Sigmoid colon (tissue), 7 donors: Measurements from ENCODE around the gene KCNIP4. TPM values are rescaled to one million over a fixed set of nuclear protein-coding genes. Genes with fewer than 3 reads are reported as not detected.

Experiments
- DNase-seq: peaks from one replicate; pipeline ENCODE4 v3.0.0-alpha.2; 2019
- H3K27ac ChIP-seq, 4 donors: fragments of 200-600 bp; sonication (generic); one replicate each; pipeline ENCODE4 v1.5.1; 2016 to 2019; ENCODE audit warnings: mild to moderate bottlenecking in 1 of 4
- H3K27me3 ChIP-seq, 3 donors: fragments of 200-600 bp; sonication (generic); one replicate each; pipeline ENCODE4 v1.5.1; 2019; ENCODE audit warnings: mild to moderate bottlenecking in 1 of 3
- H3K36me3 ChIP-seq, 4 donors: fragments of 200-600 bp; sonication (generic); one replicate each; pipeline ENCODE4 v1.5.1; 2016 to 2019
- H3K4me1 ChIP-seq, 4 donors: fragments of 200-600 bp; sonication (generic); one replicate each; pipeline ENCODE4 v1.5.1; 2017 to 2019
- H3K4me3 ChIP-seq, 4 donors: fragments of 200-600 bp; sonication (generic); one replicate each; pipeline ENCODE4 v1.5.1; 2017 to 2019; ENCODE audit warnings: mild to moderate bottlenecking in 2 of 4, moderate library complexity in 1 of 4
- H3K9me3 ChIP-seq, 4 donors: fragments of 200-600 bp in 3 of 4; sonication (generic) in 3 of 4; one replicate each; pipeline versions ENCODE4 v1.5.1 to v1.6.1; 2013 to 2019
- EP300 ChIP-seq, 4 donors: sonication (generic); formaldehyde crosslinking; IDR thresholded peaks; one replicate each; pipeline ENCODE4 v1.6.1; 2017; ENCODE audit warnings: antibody characterized with exemption in 4 of 4
- POLR2A ChIP-seq, 2 donors: fragments of 450-650 bp; IDR thresholded peaks; one replicate each; pipeline ENCODE4 v1.6.1; 2016; ENCODE audit warnings: antibody characterized with exemption in 2 of 2, mild to moderate bottlenecking in 2 of 2, moderate library complexity in 2 of 2
- POLR2AphosphoS5 ChIP-seq, 4 donors: sonication (generic); formaldehyde crosslinking; IDR thresholded peaks; one replicate each; pipeline ENCODE4 v1.6.1; 2017; ENCODE audit warnings: antibody characterized with exemption in 4 of 4
- WGBS, 2 donors: extraction: QIAGEN DNeasy Blood & Tissue Kit; methylation state at CpG; one replicate each; pipeline ENCODE4 v1.1.7; 2013; 5-methylcytosine and 5-hydroxymethylcytosine counted together
- intact Hi-C: fragments of 100-400 bp; cut with DNase I; formaldehyde crosslinking; loops from one replicate; pipeline ENCODE4 v1.15.1; 2023
- polyA plus RNA-seq, 3 donors: library from polyadenylated mRNA; stranded (reverse); fragments of 200-250 nt; gene quantifications; one replicate each; pipeline ENCODE4 v1.2.3, GENCODE V29; 2013
- total RNA-seq, 4 donors: library from RNA; depleted of rRNA; stranded (reverse); fragments of >200 nt; gene quantifications; one replicate each; pipeline ENCODE4 v1.1.0, GENCODE V29; 2016
- TF ChIP-seq, protein P1 (sequence below), 4 experiments: fragments of 450-650 bp in 3 of 4; fragments of 200-600 bp in 1 of 4; IDR thresholded peaks; one replicate each; pipeline ENCODE4 v1.5.1; 2016 to 2019; ENCODE audit warnings: antibody characterized with exemption in 4 of 4, mild to moderate bottlenecking in 3 of 4, moderate library complexity in 2 of 4
- donor health status: healthy with polysubstance abuse.
- donor health status: Bipolar disorder and iron deficiency.
- donor health status: healthy.

Gene KCNIP4
- total and polyA plus RNA-seq, 7 donors: 0.60 to 28.5 (median 14.0) TPM; not detected in 1

DNA sequence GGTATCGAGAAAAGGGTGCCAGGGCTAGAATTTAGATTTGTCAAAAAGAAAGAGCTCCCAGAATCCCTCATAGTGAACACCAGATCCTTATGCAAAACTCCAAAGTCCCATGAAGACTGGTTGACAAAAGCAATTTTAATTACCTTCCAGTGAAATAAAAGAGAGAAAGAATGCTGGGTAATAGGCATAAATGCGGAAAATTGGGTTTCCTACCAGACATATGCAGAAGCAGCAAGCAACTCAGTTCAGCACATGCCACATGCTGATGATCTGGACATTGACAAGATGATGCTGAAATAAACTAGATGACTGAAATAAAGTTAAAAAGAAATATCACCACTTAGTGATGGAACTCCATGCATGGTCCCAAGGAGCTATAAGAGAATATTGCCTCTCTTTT lies 83.9 kb downstream of the KCNIP4 start:
- Histone ChIP-seq H3K27me3 (no peaks in the 10 kb centered on the region), H3K36me3 (no peaks in the 10 kb centered on the region), H3K4me1 (no peaks in the 10 kb centered on the region), H3K4me3 (no peak overlapping the region), H3K9me3 (no peaks in the 10 kb centered on the region), H3K27ac (no peak overlapping the region)
- DNase-seq: no peak
- 90 to 96% methylated on average over 2 of the region's 2 CpGs for WGBS, 2 donors
- intact Hi-C loops: no loop called here
- TF ChIP-seq POLR2A (IDR thresholded peaks at IDR 0.05) (no peak), EP300 (IDR thresholded peaks at IDR 0.05) (no peak), POLR2AphosphoS5 (IDR thresholded peaks at IDR 0.05) (no peak)
- TF ChIP-seq, protein P1, sequence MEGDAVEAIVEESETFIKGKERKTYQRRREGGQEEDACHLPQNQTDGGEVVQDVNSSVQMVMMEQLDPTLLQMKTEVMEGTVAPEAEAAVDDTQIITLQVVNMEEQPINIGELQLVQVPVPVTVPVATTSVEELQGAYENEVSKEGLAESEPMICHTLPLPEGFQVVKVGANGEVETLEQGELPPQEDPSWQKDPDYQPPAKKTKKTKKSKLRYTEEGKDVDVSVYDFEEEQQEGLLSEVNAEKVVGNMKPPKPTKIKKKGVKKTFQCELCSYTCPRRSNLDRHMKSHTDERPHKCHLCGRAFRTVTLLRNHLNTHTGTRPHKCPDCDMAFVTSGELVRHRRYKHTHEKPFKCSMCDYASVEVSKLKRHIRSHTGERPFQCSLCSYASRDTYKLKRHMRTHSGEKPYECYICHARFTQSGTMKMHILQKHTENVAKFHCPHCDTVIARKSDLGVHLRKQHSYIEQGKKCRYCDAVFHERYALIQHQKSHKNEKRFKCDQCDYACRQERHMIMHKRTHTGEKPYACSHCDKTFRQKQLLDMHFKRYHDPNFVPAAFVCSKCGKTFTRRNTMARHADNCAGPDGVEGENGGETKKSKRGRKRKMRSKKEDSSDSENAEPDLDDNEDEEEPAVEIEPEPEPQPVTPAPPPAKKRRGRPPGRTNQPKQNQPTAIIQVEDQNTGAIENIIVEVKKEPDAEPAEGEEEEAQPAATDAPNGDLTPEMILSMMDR (IDR thresholded peaks at IDR 0.05): no peak

DNA sequence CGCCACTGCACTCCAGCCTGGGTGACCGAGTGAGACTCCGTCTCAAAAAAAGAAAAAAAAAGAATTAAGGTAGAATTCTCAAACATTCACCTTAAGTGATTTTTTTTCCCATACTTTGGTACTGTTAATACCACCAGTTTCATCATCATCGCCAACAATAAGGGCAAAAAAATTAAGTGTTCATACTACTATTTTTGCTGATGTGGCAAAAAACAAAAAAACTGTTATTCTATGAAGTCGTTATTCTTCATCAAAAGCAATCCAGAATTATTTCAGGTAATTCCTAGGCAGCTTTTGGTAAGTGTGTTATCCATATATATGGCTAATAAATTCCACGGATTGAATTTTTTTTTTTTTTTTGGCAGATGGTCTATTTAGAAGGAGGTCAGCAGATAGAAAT lies 85.7 kb downstream of the KCNIP4 start:
- WGBS, 2 donors: 87 to 89% methylated on average over 6 of the region's 6 CpGs
- H3K4me3 ChIP-seq: no peak overlapping the region
- no peak for DNase-seq
- peaks cover 0 to under 1% (median 0%) of the 10 kb centered on the region in 4 donors for H3K4me1 ChIP-seq
- intact Hi-C loops: no loop called here
- no peaks in the 10 kb centered on the region for H3K9me3 ChIP-seq
- TF ChIP-seq, protein P1 (IDR thresholded peaks at IDR 0.05): no peak
- TF ChIP-seq POLR2A (IDR thresholded peaks at IDR 0.05): no peak
- TF ChIP-seq EP300 (IDR thresholded peaks at IDR 0.05): no peak
- no peak for TF ChIP-seq POLR2AphosphoS5 (IDR thresholded peaks at IDR 0.05)
- no peaks in the 10 kb centered on the region for H3K36me3 ChIP-seq
- H3K27ac ChIP-seq: no peak overlapping the region
- H3K27me3 ChIP-seq: no peaks in the 10 kb centered on the region

DNA sequence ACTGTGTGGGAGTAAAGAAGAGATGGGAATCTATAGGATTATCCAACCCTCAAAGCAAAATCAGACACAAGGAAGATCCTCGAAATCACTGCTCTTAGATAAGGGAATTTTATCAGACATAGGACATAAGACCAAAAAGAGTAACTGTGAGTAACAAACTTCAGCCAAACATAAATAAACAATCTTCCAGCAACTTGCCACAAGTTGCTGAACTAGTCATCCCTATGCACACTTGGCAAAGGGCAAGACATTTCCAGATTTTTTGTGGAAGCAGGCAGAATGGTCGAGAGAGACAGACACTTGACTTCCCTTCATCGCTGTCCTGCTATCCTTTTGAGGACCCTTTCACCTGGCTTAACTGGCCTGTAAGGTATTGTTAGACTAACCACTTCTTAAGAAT lies 89.6 kb downstream of the KCNIP4 start:
- Histone ChIP-seq H3K36me3 (no peaks in the 10 kb centered on the region), H3K27me3 (no peaks in the 10 kb centered on the region), H3K27ac (no peak overlapping the region), H3K9me3 (no peaks in the 10 kb centered on the region), H3K4me3 (no peak overlapping the region), H3K4me1 (peaks cover 0 to 15% (median 0%) of the 10 kb centered on the region in 4 donors)
- TF ChIP-seq EP300 (IDR thresholded peaks at IDR 0.05) (no peak), POLR2AphosphoS5 (IDR thresholded peaks at IDR 0.05) (no peak), POLR2A (IDR thresholded peaks at IDR 0.05) (no peak)
- TF ChIP-seq, protein P1 (IDR thresholded peaks at IDR 0.05): no peak
- DNase-seq: no peak
- intact Hi-C loops: no loop called here
- WGBS, 2 donors: 77 to 84% methylated on average over 3 of the region's 3 CpGs

DNA sequence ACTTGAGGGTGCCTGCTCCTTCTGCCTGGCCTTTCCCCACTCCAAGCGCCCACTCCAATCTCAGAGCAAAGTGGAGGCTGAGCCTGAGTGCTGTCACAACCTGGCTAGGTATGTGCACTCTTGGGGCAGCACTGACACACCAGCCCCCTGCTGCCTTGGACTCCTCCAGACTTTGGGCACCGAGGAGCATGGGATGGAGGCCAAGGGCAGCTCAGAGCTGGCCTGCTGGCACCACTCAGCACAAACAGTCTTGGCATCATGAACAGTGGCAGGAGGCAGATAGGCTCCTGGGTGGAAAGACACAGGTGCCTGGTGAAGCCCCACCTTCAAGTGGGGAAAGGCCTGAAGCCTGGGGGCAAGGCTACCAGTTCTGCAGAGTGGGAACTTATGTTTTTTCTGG lies 91.8 kb downstream of the KCNIP4 start:
- WGBS, 2 donors: 60 to 85% methylated on average over 2 of the region's 2 CpGs
- intact Hi-C loops: no loop called here
- Histone ChIP-seq H3K4me1 (peaks cover 0 to 15% (median 0%) of the 10 kb centered on the region in 4 donors), H3K36me3 (no peaks in the 10 kb centered on the region), H3K27me3 (no peaks in the 10 kb centered on the region), H3K9me3 (no peaks in the 10 kb centered on the region), H3K4me3 (no peak overlapping the region), H3K27ac (no peak overlapping the region)
- TF ChIP-seq, protein P1 (IDR thresholded peaks at IDR 0.05): no peak
- TF ChIP-seq POLR2AphosphoS5 (IDR thresholded peaks at IDR 0.05) (no peak), EP300 (IDR thresholded peaks at IDR 0.05) (no peak), POLR2A (IDR thresholded peaks at IDR 0.05) (no peak)
- DNase-seq: no peak

DNA sequence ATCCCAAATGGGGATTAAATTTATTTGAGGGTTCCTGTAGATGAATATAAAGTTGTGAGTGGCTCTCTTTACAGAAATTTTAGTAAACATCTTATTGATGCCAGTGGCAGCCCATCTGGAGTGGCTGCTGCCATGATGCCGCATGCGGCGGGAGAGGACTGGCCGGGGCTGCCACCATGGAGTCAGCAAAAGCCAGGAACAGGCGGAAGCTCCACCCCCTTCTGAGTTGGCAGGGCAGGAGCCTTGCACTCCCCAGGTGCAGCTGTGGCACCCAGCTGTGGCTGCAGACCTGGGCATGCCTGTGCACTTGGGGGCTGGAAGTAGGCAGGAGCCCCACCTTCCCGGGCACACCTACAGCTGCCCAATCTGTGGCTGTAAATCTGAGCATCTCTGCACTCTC lies 92.3 kb downstream of the KCNIP4 start:
- TF ChIP-seq, protein P1 (IDR thresholded peaks at IDR 0.05): no peak
- no peak for TF ChIP-seq POLR2AphosphoS5 (IDR thresholded peaks at IDR 0.05)
- TF ChIP-seq POLR2A (IDR thresholded peaks at IDR 0.05): no peak
- TF ChIP-seq EP300 (IDR thresholded peaks at IDR 0.05): no peak
- Histone ChIP-seq H3K36me3 (no peaks in the 10 kb centered on the region), H3K4me3 (no peak overlapping the region), H3K27ac (no peak overlapping the region), H3K9me3 (no peaks in the 10 kb centered on the region), H3K27me3 (no peaks in the 10 kb centered on the region), H3K4me1 (peaks cover 0 to 15% (median 0%) of the 10 kb centered on the region in 4 donors)
- no peak for DNase-seq
- WGBS, 2 donors: 70 to 72% methylated on average over 6 of the region's 6 CpGs
- intact Hi-C loops: no loop called here
